MM.1S (cell line): ENCODE data around the gene ZFP36L2.

Experiments
- CTCF ChIP-seq: fragments of 300-600 bp; sonication (generic); IDR thresholded peaks from 2 replicates; pipeline ENCODE4 v1.5.1; 2016; ENCODE audit warnings: antibody characterized with exemption, low read length, mixed read lengths
- EZH2 ChIP-seq: fragments of 300-600 bp; sonication (generic); optimal IDR thresholded peaks from 2 replicates; pipeline ENCODE3; 2017; ENCODE audit warnings: low read depth, mild to moderate bottlenecking, antibody characterized with exemption, low read length, mixed read lengths

DNA sequence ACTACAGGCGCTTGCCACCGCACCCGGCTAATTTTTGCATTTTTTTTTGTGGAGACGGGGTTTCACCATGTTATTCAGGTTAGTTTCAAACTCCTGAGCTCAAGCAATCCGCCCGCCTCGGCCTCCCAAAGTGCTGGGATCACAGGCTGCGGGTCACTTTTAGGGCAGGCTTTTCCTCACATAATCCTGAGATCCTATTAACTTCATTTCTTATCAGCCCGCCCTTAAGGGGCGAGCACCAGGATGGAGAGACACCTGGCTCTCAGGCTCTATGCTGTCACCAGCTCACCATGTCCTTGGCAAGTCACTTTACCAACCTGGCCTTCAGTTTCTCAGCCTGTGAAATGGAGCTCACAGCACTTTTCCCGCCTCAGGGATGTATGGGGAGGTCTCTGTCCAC, 23.0 kb downstream of the ZFP36L2 start:
- TF ChIP-seq CTCF: no peak
- no peak for TF ChIP-seq EZH2
